Measurements from ENCODE around the gene PER2.
"Not testable (repeated sequence)": the region's sequence is repeated elsewhere in the genome, so short reads cannot be mapped to it uniquely, and the experiment has no call there.

The PER2 gene

GRCh38 chr2:238287737-238288649 lies at the start of gene PER2:
PER2 (minus strand) TSS chr2:238288610; CDS start chr2:238277936, 10,674 bp downstream.
- peak; percentile 41 to 71 for DNase-seq

- DNase-seq: no peak
Observed at GRCh38 chr2:238337846-238338245, 49.4 kb upstream of the PER2 start.

GRCh38 chr2:238336793-238337444 lies 48.5 kb upstream of the PER2 start:
- no peak for DNase-seq

GRCh38 chr2:238336151-238336550 lies 47.7 kb upstream of the PER2 start:
- DNase-seq: no peak

- not testable (repeated sequence) for DNase-seq
Observed at GRCh38 chr2:238335591-238335990, 47.2 kb upstream of the PER2 start.

- DNase-seq: no peak
Observed at GRCh38 chr2:238334885-238335284, 46.5 kb upstream of the PER2 start.

- DNase-seq: no peak
Observed at GRCh38 chr2:238331916-238332315, 43.5 kb upstream of the PER2 start.

- DNase-seq: no peak
Observed at GRCh38 chr2:238330391-238330790, 42.0 kb upstream of the PER2 start.

- DNase-seq: no peak
Observed at GRCh38 chr2:238327751-238328150, 39.3 kb upstream of the PER2 start.

GRCh38 chr2:238326801-238327365 lies 38.5 kb upstream of the PER2 start:
- no peak for DNase-seq

- no peak for DNase-seq
Observed at GRCh38 chr2:238325694-238326093, 37.3 kb upstream of the PER2 start.

- DNase-seq: not testable (repeated sequence)
Observed at GRCh38 chr2:238324248-238324647, 35.8 kb upstream of the PER2 start.

- no peak for DNase-seq
Observed at GRCh38 chr2:238322001-238322411, 33.6 kb upstream of the PER2 start.

GRCh38 chr2:238321467-238321866 lies 33.1 kb upstream of the PER2 start:
- no peak for DNase-seq

GRCh38 chr2:238320648-238321281 lies 32.4 kb upstream of the PER2 start:
- DNase-seq: no peak

GRCh38 chr2:238320246-238320647 lies 31.8 kb upstream of the PER2 start, which contains the start of gene TRAF3IP1:
TRAF3IP1 (plus strand) TSS chr2:238320518; CDS start chr2:238320663, 145 bp downstream.
- DNase-seq: peak; percentile 85 to 87

- no peak for DNase-seq
Observed at GRCh38 chr2:238315031-238315595, 26.7 kb upstream of the PER2 start.

- DNase-seq: no peak
Observed at GRCh38 chr2:238314576-238314975, 26.2 kb upstream of the PER2 start.

GRCh38 chr2:238313991-238314350 lies 25.6 kb upstream of the PER2 start:
- no peak for DNase-seq

GRCh38 chr2:238313289-238313990 lies 25.0 kb upstream of the PER2 start:
- no peak for DNase-seq

GRCh38 chr2:238310721-238311120 lies 22.3 kb upstream of the PER2 start:
- not testable (repeated sequence) for DNase-seq

- no peak for DNase-seq
Observed at GRCh38 chr2:238308177-238308576, 19.8 kb upstream of the PER2 start.

Measured in CD4-positive, alpha-beta T cell treated with Interleukin-4 for 1 hour (primary cell).